ENCODE measurements around the gene HBA2. TPM values are rescaled to one million over a fixed set of nuclear protein-coding genes. Genes with fewer than 3 reads are reported as not detected.
"Not testable (repeated sequence)": the region's sequence is repeated elsewhere in the genome, so short reads cannot be mapped to it uniquely, and the experiment has no call there.

HBA2 gene
- total RNA-seq, 1 donor from 2014 or later = not detected

DNA sequence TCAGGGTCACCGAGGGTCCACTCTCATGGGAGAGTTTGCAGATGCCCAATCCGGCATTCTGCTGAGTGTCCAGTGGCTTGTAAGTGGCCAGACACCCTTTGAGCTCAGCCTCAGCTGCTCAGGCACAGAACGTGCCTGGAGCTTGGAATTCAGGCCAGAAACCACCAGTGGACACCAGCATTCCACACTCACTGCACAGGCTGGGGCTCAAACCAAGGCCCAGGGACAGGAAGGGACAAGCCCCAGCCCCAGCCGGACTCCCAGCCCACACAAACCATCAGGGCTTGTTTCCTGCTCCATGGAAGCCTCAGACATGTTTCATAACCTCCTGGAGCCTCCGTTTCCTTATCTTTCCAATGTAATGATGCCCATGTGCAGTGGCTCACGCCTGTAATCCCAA is 29.2 kb upstream of the HBA2 start:
- no peaks in the 10 kb centered on the region for H3K4me1 Mint-ChIP-seq (ENCODE audit: unreplicated experiment)
- no peak overlapping the region for H3K27ac Mint-ChIP-seq
- no peaks in the 10 kb centered on the region for H3K36me3 Mint-ChIP-seq
- TF ChIP-seq, protein P1, sequence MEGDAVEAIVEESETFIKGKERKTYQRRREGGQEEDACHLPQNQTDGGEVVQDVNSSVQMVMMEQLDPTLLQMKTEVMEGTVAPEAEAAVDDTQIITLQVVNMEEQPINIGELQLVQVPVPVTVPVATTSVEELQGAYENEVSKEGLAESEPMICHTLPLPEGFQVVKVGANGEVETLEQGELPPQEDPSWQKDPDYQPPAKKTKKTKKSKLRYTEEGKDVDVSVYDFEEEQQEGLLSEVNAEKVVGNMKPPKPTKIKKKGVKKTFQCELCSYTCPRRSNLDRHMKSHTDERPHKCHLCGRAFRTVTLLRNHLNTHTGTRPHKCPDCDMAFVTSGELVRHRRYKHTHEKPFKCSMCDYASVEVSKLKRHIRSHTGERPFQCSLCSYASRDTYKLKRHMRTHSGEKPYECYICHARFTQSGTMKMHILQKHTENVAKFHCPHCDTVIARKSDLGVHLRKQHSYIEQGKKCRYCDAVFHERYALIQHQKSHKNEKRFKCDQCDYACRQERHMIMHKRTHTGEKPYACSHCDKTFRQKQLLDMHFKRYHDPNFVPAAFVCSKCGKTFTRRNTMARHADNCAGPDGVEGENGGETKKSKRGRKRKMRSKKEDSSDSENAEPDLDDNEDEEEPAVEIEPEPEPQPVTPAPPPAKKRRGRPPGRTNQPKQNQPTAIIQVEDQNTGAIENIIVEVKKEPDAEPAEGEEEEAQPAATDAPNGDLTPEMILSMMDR (conservative IDR thresholded peaks at IDR 0.05) = no peak
- no peaks in the 10 kb centered on the region for H3K9me3 Mint-ChIP-seq
- no peak overlapping the region for H3K4me3 Mint-ChIP-seq
- peaks cover 13% of the 10 kb centered on the region for H3K27me3 Mint-ChIP-seq
- DNase-seq (ENCODE audit: extremely low spot score, unreplicated experiment) = no peak

DNA sequence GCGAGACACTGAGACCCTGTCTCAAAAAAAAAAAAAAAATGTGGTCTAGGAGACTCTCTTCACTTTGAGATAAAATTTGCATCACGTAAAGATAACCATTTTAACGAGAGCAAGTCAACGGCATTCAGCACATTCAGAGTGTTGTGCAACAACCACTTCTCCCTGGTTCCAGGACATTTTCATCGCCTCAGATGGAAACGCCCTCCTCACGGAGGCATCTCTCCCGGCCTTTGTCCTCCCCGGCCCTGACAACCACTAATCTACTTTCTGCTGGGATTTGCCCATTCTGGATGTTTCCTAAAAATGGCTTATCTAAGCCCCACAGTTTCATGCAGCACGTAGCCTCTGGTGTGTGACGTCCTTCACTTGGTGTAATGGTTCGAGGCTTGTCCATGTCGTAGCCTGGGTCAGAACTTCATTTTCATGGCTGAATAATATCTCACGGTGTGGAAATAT is 27.9 kb upstream of the HBA2 start:
- TF ChIP-seq, protein P1 (conservative IDR thresholded peaks at IDR 0.05) = no peak
- no peak overlapping the region for H3K27ac Mint-ChIP-seq
- no peak overlapping the region for H3K4me3 Mint-ChIP-seq
- no peaks in the 10 kb centered on the region for H3K9me3 Mint-ChIP-seq
- peaks cover 27% of the 10 kb centered on the region for H3K27me3 Mint-ChIP-seq
- DNase-seq (ENCODE audit: extremely low spot score, unreplicated experiment) = no peak
- no peaks in the 10 kb centered on the region for H3K36me3 Mint-ChIP-seq
- no peaks in the 10 kb centered on the region for H3K4me1 Mint-ChIP-seq (ENCODE audit: unreplicated experiment)

DNA sequence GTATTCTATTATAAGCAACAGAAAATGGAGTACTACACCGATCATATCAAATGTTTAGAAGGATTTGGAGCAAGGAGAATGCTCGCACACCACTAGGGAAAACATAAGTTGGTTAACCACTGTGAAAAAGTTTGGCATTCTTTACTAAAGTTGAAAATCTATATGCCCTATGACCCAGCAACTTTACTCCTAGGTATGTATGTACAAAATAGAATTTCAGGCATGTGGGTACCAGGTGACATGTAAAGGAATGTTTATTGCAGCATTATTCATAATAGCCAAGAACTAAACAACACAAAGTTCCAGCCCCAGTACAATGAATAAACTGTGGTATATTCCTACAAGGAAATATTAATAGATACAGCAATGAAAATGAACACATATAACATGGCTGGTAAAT is 26.0 kb upstream of the HBA2 start:
- no peaks in the 10 kb centered on the region for H3K36me3 Mint-ChIP-seq
- H3K4me3 Mint-ChIP-seq = no peak overlapping the region

DNA sequence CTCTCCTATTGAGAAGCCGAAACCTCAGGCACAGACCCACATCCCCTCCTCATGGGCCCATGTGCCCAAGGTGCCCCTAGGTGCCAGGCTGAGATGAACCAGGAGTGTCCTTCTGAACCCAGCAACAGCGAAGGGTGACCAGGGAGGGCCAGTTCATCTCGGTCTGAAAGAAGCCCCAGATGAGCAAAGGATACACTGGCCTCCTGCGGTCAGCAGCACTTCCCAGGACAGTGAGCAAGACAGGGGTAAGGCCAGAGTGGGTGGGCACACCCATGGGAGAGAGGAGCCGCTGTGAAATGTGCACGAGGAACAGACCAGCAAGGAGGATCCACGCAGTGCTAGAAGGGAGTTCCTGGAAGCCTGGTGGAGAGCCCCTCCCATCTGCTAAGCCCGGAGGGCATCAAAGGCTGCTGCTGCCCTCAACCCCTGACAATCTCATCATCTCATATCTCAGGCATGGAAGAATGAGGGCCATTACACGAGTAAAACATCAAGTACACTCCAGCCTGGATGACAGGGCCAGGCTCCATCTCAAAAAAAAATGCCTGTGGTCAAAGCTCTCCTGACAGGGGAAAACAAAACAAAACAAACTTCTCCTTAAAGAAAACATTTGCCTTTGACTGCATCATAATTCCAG is 23.5 kb upstream of the HBA2 start:
- no peak overlapping the region for H3K27ac Mint-ChIP-seq
- H3K36me3 Mint-ChIP-seq = no peaks in the 10 kb centered on the region
- H3K9me3 Mint-ChIP-seq = no peaks in the 10 kb centered on the region
- DNase-seq (ENCODE audit: extremely low spot score, unreplicated experiment) = no peak
- peaks cover 43% of the 10 kb centered on the region for H3K27me3 Mint-ChIP-seq
- TF ChIP-seq, protein P1 (conservative IDR thresholded peaks at IDR 0.05) = no peak
- H3K4me3 Mint-ChIP-seq = no peak overlapping the region
- H3K4me1 Mint-ChIP-seq (ENCODE audit: unreplicated experiment) = no peaks in the 10 kb centered on the region

More for the DNA sequence above, 26.0 kb upstream of the HBA2 start:
- H3K27ac Mint-ChIP-seq = no peak overlapping the region
- H3K4me1 Mint-ChIP-seq (ENCODE audit: unreplicated experiment) = no peaks in the 10 kb centered on the region
- DNase-seq (ENCODE audit: extremely low spot score, unreplicated experiment) = no peak
- peaks cover 36% of the 10 kb centered on the region for H3K27me3 Mint-ChIP-seq
- TF ChIP-seq, protein P1 (conservative IDR thresholded peaks at IDR 0.05) = no peak
- no peaks in the 10 kb centered on the region for H3K9me3 Mint-ChIP-seq

DNA sequence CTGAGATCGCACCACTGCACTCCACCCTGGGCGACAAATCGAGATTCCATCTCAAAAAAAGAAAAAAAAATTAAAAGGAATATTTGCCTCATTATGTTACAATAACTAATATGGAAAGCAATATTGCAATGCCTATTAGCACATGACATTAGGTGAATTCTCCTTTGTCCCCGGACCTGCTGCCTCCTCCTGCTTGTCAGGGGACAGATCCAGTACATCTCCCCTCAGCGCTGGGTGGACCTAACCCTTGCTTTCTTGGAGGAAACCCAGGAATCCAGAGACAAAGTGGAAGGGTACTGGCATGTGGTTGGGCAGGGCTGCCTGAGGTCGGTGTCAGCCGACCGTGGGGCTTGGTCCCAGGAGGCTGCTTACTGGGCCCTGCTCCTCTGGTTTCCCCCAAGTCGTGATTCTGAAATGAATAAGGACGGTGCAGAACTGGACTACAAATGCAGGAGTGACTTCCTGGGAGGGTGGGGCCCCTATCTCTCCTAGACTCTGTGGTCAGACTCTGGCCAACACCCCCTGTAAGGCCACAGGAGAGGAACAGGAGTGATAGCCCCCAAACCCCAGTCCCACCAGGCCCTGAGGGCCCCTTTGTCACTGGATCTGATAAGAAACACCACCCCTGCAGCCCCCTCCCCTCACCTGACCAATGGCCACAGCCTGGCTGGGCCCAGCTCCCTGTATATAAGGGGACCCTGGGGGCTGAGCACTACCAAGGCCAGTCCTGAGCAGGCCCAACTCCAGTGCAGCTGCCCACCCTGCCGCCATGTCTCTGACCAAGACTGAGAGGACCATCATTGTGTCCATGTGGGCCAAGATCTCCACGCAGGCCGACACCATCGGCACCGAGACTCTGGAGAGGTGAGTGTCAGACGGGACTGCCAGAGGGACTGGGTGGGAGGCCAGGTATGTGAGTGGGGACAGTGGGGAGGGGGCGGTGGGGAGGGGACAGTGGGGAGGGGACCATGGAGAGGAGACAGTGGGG is 20.2 kb upstream of the HBA2 start, which contains the start of gene HBZ:
Gene HBZ, plus strand, starts transcription at position 504 of the 988 bp plus-strand sequence. Its CDS starts 266 bp downstream, at position 770.
- Mint-ChIP-seq H3K36me3 (peaks cover 4% of the 10 kb centered on the region), H3K4me3 (no peak within 1 kb of the TSS), H3K4me1 (ENCODE audit: unreplicated experiment) (peaks cover 7% of the 10 kb centered on the region), H3K9me3 (no peaks in the 10 kb centered on the region), H3K27ac (no peak within 1 kb of the TSS), H3K27me3 (peaks cover 63% of the 10 kb centered on the region)
- TF ChIP-seq, protein P1 (conservative IDR thresholded peaks at IDR 0.05) = no peak
- no peak for DNase-seq (ENCODE audit: extremely low spot score, unreplicated experiment)

DNA sequence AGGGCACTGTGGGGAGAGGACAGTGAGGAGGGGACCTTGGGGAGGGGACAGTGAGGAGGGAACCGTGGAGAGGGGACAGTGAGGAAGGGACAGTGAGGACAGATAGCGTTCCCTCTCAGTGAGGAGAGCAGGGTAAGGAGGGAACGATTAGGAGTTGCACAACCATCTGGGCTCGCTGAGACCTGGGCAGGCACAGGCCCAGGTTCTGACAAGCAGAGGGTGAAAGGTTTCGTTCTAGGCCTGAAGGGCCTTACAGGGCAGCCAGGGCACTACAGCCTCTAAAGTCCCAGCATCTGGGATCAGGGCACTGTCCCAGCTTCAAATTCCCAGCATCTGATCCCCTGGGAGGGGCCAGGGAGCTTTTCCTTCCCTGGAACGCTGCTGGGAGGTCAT is 19.6 kb upstream of the HBA2 start:
- H3K36me3 Mint-ChIP-seq; H3K4me3 Mint-ChIP-seq; H3K27ac Mint-ChIP-seq; H3K9me3 Mint-ChIP-seq; DNase-seq (ENCODE audit: extremely low spot score, unreplicated experiment); H3K4me1 Mint-ChIP-seq (ENCODE audit: unreplicated experiment): not testable (repeated sequence)
- H3K27me3 Mint-ChIP-seq = peaks cover 70% of the 10 kb centered on the region

DNA sequence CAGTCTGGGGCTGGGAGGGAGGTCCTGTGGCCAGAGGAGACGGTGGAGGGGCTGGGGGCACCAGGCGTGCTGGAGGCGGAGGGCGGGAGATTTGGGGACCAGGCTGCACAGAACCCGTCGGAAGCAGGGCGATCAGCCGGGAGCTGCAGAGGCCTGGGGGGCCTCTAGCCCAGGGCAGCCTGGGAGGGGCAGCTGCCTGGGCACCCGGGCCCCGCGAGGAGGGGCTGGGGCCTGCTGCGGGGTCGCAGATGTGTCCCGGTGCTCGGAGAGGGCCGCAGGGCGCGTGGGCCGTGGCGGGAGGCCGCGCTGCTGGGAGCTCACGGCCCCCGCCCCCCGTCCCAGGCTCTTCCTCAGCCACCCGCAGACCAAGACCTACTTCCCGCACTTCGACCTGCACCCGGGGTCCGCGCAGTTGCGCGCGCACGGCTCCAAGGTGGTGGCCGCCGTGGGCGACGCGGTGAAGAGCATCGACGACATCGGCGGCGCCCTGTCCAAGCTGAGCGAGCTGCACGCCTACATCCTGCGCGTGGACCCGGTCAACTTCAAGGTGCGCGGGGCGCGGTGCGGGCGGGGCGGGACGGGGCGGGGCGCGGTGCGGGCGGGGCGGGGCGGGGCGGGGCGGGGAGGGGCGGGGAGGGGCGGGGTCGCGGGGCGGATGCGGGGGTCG is 19.0 kb upstream of the HBA2 start:
- not testable (repeated sequence) for H3K36me3 Mint-ChIP-seq; H3K4me1 Mint-ChIP-seq (ENCODE audit: unreplicated experiment); H3K4me3 Mint-ChIP-seq; H3K27ac Mint-ChIP-seq; DNase-seq (ENCODE audit: extremely low spot score, unreplicated experiment); H3K9me3 Mint-ChIP-seq
- H3K27me3 Mint-ChIP-seq = peaks cover 69% of the 10 kb centered on the region
